ENCODE measurements around the gene BICDL2.

BICDL2 gene

GRCh38 chr16:3007059-3007956, 29.4 kb downstream of the BICDL2 start:
- no peak for DNase-seq

- no peak for DNase-seq
Measured at GRCh38 chr16:3004781-3005284, 31.9 kb downstream of the BICDL2 start.

- DNase-seq = no peak
Measured at GRCh38 chr16:3004319-3004718, 32.4 kb downstream of the BICDL2 start.

- DNase-seq = peak; percentile 92
Measured at GRCh38 chr16:3003582-3004270, 33.0 kb downstream of the BICDL2 start.

DNA sequence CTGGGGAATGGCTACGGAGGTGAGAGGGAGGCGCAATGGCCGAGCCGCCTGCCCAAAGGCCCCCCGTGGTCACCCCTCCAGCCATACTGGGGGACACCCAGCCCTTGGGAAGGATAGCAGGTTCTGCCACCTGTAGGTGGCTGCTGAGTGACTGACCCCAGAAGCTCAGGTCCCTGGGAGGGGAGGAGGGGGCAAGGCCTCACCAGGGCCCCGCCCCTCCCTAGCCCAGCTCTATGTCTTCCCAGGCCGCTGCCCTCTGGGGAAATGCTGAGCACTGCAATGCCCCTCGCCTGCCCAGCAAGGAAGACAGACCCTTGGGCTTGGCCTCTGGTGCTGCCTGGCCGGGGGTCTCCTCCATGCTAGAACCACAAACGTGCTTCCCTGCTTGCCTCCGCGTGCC, 35.4 kb downstream of the BICDL2 start:
- DNase-seq = no peak

DNA sequence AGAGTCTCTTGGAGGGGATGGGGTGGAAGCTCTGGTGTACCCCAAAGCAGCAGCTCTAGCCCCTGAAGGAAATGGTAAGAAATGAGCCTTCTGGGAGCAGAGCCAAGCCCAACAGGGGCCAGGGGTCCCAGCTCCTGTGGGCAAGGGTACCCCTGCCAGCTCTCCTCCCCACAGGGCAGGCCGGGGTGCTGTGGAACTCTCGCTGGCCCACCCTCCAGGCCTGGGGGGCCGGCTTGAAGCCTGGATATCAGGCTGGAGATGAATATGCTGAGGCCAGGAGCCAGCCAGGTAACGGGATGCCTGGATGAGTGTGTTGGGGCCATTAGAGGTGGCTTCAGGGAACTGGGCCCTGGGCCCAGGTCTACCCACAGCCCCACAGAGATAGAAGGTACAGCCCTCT, 36.2 kb downstream of the BICDL2 start:
- no peak for DNase-seq

GRCh38 chr16:2999929-3000328, 36.8 kb downstream of the BICDL2 start:
- DNase-seq = no peak

DNA sequence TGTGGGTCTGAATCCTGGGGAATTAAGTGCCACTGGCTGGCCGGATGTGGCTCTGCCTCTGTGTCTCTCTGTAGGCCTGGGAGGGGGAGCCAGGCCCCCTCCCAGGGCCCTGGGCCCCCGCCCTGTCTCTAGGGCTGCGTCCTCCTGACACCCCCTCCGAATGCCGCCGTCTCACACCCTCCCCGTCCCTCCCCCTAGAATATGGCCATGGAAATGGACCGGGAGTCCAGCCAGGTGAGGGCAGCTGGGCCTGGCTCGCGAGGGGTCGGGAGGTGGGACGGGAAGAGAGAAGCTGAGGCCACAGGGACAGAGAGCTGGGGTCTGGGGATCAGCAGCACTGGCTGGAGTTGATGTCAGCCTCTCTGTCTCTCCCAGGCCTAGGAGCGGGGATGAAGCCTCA, 40.4 kb downstream of the BICDL2 start:
- DNase-seq = no peak

- DNase-seq = no peak
Measured at GRCh38 chr16:2992383-2993081, 44.2 kb downstream of the BICDL2 start.

- DNase-seq = no peak
Measured at GRCh38 chr16:2991566-2992261, 45.0 kb downstream of the BICDL2 start.

- DNase-seq = no peak
Measured at GRCh38 chr16:2990891-2991290, 45.9 kb downstream of the BICDL2 start.

GRCh38 chr16:2988590-2989099, 48.1 kb downstream of the BICDL2 start:
- DNase-seq = no peak

DNA sequence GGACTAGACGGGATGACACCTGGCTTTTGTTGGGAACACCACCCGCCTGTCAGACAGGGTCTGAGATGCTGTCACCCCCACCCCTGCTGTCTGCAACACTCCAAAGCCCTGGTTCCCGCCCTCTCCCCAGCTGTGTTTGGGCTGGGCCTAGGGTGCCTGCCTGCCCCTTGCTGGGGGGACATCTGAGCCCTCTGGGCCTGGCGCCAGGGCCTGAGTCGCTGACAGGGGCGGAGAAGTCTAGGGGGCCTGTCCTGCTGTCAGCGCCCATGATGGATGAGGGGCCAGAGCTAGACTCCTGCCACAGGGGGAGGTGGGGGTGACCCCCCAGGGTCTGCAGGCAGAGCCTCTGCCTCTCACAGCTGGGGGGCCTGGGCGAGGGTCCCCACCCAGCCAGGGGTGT, 48.9 kb downstream of the BICDL2 start:
- no peak for DNase-seq

GRCh38 chr16:2987286-2987685, 49.5 kb downstream of the BICDL2 start:
- no peak for DNase-seq

DNA sequence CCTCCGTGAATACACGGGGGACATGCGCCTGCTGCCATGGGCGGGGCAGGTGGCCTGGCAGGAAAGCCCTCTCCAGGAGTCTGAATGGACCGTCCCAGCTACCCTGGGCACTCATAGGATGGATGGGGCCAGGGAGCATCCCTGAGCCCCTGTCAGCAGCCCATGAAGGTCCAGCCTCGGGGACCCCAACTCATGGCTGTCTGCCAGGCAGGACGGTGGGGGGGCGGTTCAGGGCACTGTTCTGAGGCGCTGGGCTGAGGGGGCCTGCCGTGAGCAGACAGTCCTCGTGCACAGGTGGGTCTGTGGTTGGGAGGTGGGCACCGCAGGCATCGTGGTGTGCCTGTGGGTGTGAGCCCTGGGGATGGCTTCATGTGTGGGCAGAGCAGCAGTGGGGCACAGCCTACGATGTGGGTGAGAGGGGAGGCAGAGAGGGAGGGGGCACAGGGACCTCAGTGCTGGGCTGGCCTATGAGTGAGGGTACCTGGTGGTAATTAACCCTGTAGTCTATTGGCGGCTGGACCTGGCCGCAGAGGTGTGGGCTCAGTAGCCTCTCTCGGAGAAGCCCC, 50.0 kb downstream of the BICDL2 start:
- no peak for DNase-seq

DNA sequence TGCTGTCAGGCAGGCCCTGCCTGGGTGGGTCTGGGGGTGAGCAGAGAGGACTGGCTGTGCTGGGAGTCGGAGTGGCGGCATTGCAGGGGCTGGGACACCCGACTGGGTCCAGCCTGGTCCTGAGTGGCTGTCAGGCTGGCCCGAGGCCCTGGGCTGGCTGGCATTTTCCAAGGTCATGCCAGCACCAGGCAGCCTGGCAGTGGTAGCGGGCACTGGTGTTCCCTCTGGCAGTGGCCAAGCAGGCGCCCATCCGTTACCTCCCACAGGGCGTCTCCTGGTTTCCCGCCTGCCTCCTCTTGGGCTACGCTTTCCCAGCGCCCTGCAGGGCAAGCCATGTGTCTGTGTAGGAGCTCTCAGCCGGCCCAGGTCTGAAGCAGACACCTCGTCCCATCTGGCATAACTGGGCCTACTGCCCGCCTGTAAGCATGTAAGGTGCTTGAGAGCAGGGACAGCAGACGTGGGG, 50.8 kb downstream of the BICDL2 start:
- DNase-seq = no peak

DNA sequence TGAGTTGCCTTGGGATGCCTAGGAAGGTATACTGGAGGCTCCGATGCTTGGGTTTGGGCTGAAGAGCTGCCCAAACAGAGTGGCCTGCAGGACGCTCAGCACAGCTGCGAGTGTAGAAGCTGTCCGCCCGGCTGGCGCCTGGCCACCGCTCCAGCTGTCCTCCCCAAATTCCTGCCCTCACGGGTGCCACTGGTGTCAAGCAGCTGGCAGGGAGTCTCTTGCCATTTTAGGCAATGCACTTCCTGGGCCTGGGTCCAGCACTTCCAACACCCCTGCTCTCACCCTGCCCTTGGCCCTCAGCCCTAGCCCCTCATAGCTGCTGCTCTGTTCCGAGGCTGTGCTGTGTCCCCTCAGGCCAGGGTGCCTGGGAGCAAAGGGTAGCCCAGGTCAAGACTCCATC, 51.3 kb downstream of the BICDL2 start:
- no peak for DNase-seq

GRCh38 chr16:2983706-2984136, 53.0 kb downstream of the BICDL2 start:
- peak; percentile 49 for DNase-seq

DNA sequence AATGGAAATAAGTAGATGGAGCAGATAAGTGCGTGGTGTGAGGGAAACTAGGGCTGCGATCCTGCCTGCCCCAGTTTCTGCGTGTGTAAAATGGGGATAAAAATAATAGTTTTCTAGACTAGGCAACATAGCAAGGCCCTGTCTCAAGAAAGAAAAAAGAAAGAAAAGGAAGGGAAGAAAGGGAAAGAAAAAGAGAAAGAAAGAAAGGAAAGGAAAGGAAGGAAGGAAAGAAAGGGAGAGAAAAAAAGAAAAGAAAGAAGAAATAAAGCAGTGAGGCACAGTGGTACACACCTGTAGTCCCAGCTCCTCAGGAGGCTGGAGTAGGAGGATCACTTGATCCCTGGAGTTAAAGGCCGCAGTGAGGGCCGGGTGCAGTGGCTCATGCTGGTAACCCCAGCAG, 54.3 kb downstream of the BICDL2 start:
- DNase-seq = no peak

GRCh38 chr16:2981899-2982250, 54.9 kb downstream of the BICDL2 start:
- no peak for DNase-seq

DNA sequence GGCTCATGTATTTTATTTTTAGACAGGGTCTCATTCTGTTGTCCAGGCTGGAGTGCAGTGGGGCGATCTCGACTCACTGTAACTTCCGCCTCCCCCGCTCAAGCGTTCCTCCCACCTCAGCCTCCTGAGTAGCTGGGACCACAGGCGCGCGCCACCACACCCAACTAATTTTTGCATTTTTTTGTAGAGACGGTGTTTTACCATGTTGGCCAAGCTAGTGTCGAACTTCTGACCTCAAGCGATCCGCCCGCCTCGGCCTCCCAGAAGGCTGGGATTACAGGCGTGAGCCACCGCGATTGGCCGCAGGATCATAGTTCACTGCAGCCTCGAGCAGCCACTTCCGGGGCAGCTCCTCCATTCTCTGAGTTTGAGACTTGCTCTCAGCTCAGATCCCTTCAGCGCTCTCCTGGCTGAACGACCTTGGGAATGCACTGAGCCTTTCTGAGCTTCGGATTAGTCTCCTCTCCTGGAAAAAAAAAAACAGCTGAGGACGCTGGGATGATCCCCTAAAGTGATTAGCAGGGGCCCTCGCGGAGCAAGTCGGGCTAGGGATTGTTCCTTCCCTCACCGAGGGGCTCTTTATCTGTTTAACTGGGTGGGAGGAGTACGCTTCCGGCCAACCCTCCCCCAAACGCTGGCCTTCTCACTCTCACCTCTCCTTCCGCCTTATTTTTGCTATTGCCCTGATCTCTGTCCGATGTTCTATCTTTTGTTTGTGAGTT, 55.4 kb downstream of the BICDL2 start:
- DNase-seq = no peak
